K562 (cell line): ENCODE data around the gene P4HTM. TPM values are rescaled to one million over a fixed set of nuclear protein-coding genes. Genes with fewer than 3 reads are reported as not detected.
A peak's percentile ranks its signal among the peaks of the same experiment; 100 is the strongest.

ENCODE experiments used
- BRF1 ChIP-seq: IDR thresholded peaks from 3 replicates; pipeline ENCODE4 v1.6.1; 2011; ENCODE audit warnings: borderline replicate concordance, mild to moderate bottlenecking; ENCODE audit not compliant: insufficient read length; ENCODE audit errors: extremely low read depth
- CAMTA2 ChIP-seq: fragments of 250-450 bp; sonication (Bioruptor Pico); conservative IDR thresholded peaks from 2 replicates; pipeline ENCODE4 v1.5.1; 2022
- FOSL1 ChIP-seq: fragments of 200-800 bp; sonication (Bioruptor generic); conservative IDR thresholded peaks from 2 replicates; pipeline ENCODE4 v1.6.1; 2016; ENCODE audit warnings: missing genetic modification characterization, missing compliant biosample characterization
- HNRNPLL ChIP-seq: fragments of 200-400 bp; formaldehyde crosslinking; IDR thresholded peaks from 2 replicates; pipeline ENCODE4 v1.6.1; 2017; ENCODE audit warnings: low read length, low read depth, mild to moderate bottlenecking; ENCODE audit not compliant: poor library complexity, severe bottlenecking
- MAFK ChIP-seq: IDR thresholded peaks from 2 replicates; pipeline ENCODE4 v1.6.1; 2011; ENCODE audit warnings: low read length, improper control_type of control experiment
- MITF ChIP-seq: IDR thresholded peaks from 2 replicates; pipeline ENCODE4 v1.6.1; 2014; ENCODE audit warnings: antibody characterized with exemption
- MNT ChIP-seq, 2 experiments: fragments of 450-650 bp; conservative IDR thresholded peaks; 2 replicates each; pipeline ENCODE4 v1.6.1; 2017; ENCODE audit warnings: mild to moderate bottlenecking in 2 of 2, moderate library complexity in 2 of 2
- NCOA6 ChIP-seq: fragments of 450-650 bp; IDR thresholded peaks from 2 replicates; pipeline ENCODE4 v1.6.1; 2017; ENCODE audit warnings: mild to moderate bottlenecking
- NKRF ChIP-seq: fragments of 450-650 bp; IDR thresholded peaks from 2 replicates; pipeline ENCODE4 v1.6.1; 2016; ENCODE audit warnings: borderline replicate concordance
- PCBP1 ChIP-seq: fragments of 200-400 bp; formaldehyde crosslinking; IDR thresholded peaks from 2 replicates; pipeline ENCODE4 v1.6.1; 2018; ENCODE audit warnings: mild to moderate bottlenecking, low read depth, low read length; ENCODE audit not compliant: poor library complexity, severe bottlenecking
- POLR2H ChIP-seq: IDR thresholded peaks from 2 replicates; pipeline ENCODE4 v1.6.1; 2016; ENCODE audit warnings: missing genetic modification characterization, low read depth, mild to moderate bottlenecking, control low read depth, missing compliant biosample characterization, moderate library complexity
- PRDM10 ChIP-seq: fragments of 450-650 bp; IDR thresholded peaks from 2 replicates; pipeline ENCODE4 v1.6.1; 2018; ENCODE audit not compliant: partially characterized antibody
- PRMT5 ChIP-seq: sonication (generic); formaldehyde crosslinking; IDR thresholded peaks from 2 replicates; pipeline ENCODE4 v1.5.0; 2020; ENCODE audit warnings: missing genetic modification reagents
- SMAD2 ChIP-seq: fragments of 150-350 bp; IDR thresholded peaks from 2 replicates; pipeline ENCODE4 v1.6.1; 2014; ENCODE audit warnings: low read depth, mild to moderate bottlenecking, low read length
- SMARCA4 ChIP-seq: fragments of 450-650 bp; IDR thresholded peaks from 2 replicates; pipeline ENCODE4 v1.6.1; 2016
- TFAM ChIP-seq: fragments of 250-450 bp; sonication (Bioruptor Pico); conservative IDR thresholded peaks from 2 replicates; pipeline ENCODE4 v1.5.0; 2021; ENCODE audit warnings: mild to moderate bottlenecking, moderate library complexity
- TRIM24 ChIP-seq, 2 experiments: fragments of 450-650 bp; IDR thresholded peaks; 2 replicates each; pipeline ENCODE4 v1.6.1; 2016
- ZNF347 ChIP-seq: fragments of 450-650 bp; formaldehyde crosslinking; IDR thresholded peaks from 2 replicates; pipeline ENCODE4 v1.4.0; 2020; ENCODE audit warnings: low read depth, mild to moderate bottlenecking, moderate library complexity
- ZNF445 ChIP-seq: fragments of 250-450 bp; sonication (Bioruptor Pico); IDR thresholded peaks from 2 replicates; pipeline ENCODE4 v1.4.0; 2020; ENCODE audit warnings: low read depth, mild to moderate bottlenecking, moderate library complexity
- ZZZ3 ChIP-seq: fragments of 450-650 bp; IDR thresholded peaks from 2 replicates; pipeline ENCODE4 v1.6.1; 2016; ENCODE audit warnings: antibody characterized with exemption, mild to moderate bottlenecking, moderate library complexity
- polyA plus RNA-seq, 8 experiments: library from polyadenylated mRNA; depleted of rRNA in 4 of 8; stranded (reverse) in 5 of 8; unstranded in 3 of 8; fragments of >200 nt; fragmentation: Nextera tagmentation in 2 of 8; fragmentation: Illumina TruSeq in 1 of 8; extraction: Ambion mirVana in 2 of 8; extraction: Trizol in 1 of 8; gene quantifications; 2 replicates each; pipeline versions ENCODE4 v1.2.1 to v1.2.3, GENCODE V29; 2011 to 2014; ENCODE audit warnings: inconsistent platforms in 1 of 8, missing spikeins in 1 of 8
- total RNA-seq, 7 experiments: library from RNA; depleted of rRNA in 6 of 7; stranded (reverse); fragments of >200 nt in 6 of 7; fragmentation: Illumina TruSeq in 2 of 7; extraction: Trizol in 2 of 7; gene quantifications; 2 replicates each; pipeline versions ENCODE4 v1.2.1 to v1.2.3, GENCODE V29; 2011 to 2021; ENCODE audit warnings: low replicate concordance in 1 of 7

Gene P4HTM
- total and polyA plus RNA-seq, 9 of the 15 experiments (the other 6 are each of a cell fraction or from before 2014, with no cell fraction given) = 0.09 to 0.66 (median 0.25) TPM; not detected in 2

- TF ChIP-seq MITF (no peak), NKRF (no peak), ZNF347 (CRISPR knock-in tag) (no peak), ZNF445 (no peak), TRIM24 (IDR thresholded peaks at IDR 0.05) (0 out of 4 replicates have a peak, but pooled peaks of 1 of the 2 experiments have one; percentile 19), PRMT5 (CRISPR knock-in tag) (no peak), HNRNPLL (peak; percentile 90), PRDM10 (peak; percentile 13), PCBP1 (no peak), FOSL1 (peak; percentile 86), MNT (conservative IDR thresholded peaks at IDR 0.05) (peak in 1 of 2 experiments; percentile 47; a peak in 1 of 4 replicates), BRF1 (no peak), CAMTA2 (CRISPR knock-in tag) (no peak), SMAD2 (no peak), POLR2H (tag) (no peak), TFAM (CRISPR knock-in tag) (no peak), MAFK (0 out of 2 replicates have a peak, but pooled peaks have one; percentile 5), ZZZ3 (no peak), SMARCA4 (peak; percentile 86), NCOA6 (no peak)
Observed at GRCh38 chr3:48989796-48990635, at the start of gene P4HTM (continued).
